CD4-positive, alpha-beta T cell treated with Interleukin-12 subunit alpha and Interleukin-12 subunit beta, for 1 hour (primary cell): ENCODE measurements around the gene BCL2.

Experiments
- DNase-seq: peaks from one replicate; pipeline ENCODE4 v3.0.0-alpha.2; 2020

BCL2 gene

GRCh38 chr18:63135101-63135500 lies 184.5 kb downstream of the BCL2 start:
- no peak for DNase-seq

GRCh38 chr18:63132819-63133200 lies 186.8 kb downstream of the BCL2 start:
- DNase-seq: no peak

GRCh38 chr18:63131959-63132818 lies 187.4 kb downstream of the BCL2 start:
- DNase-seq: no peak

GRCh38 chr18:63131106-63131958 lies 188.2 kb downstream of the BCL2 start:
- DNase-seq: peak; percentile 78

- DNase-seq: no peak
Measured at GRCh38 chr18:63130176-63130575, 189.4 kb downstream of the BCL2 start.

- DNase-seq: no peak
Measured at GRCh38 chr18:63128237-63128974, 191.2 kb downstream of the BCL2 start.

GRCh38 chr18:63126134-63127069 lies 193.2 kb downstream of the BCL2 start:
- DNase-seq: no peak

- DNase-seq: no peak
Measured at GRCh38 chr18:63120620-63121019, 198.9 kb downstream of the BCL2 start.

- peak; percentile 27 for DNase-seq
Measured at GRCh38 chr18:63119647-63120046, 199.9 kb downstream of the BCL2 start.

- no peak for DNase-seq
Measured at GRCh38 chr18:63113899-63114565, 205.5 kb downstream of the BCL2 start.

GRCh38 chr18:63112706-63113105 lies 206.9 kb downstream of the BCL2 start:
- DNase-seq: no peak

GRCh38 chr18:63111671-63112402 lies 207.7 kb downstream of the BCL2 start:
- DNase-seq: no peak

- no peak for DNase-seq
Measured at GRCh38 chr18:63109802-63110201, 209.8 kb downstream of the BCL2 start.

GRCh38 chr18:63109022-63109421 lies 210.5 kb downstream of the BCL2 start:
- DNase-seq: no peak

- no peak for DNase-seq
Measured at GRCh38 chr18:63107931-63108330, 211.6 kb downstream of the BCL2 start.

- DNase-seq: no peak
Measured at GRCh38 chr18:63107171-63107845, 212.3 kb downstream of the BCL2 start.

GRCh38 chr18:63106727-63107126 lies 212.8 kb downstream of the BCL2 start:
- DNase-seq: peak; percentile 5

- no peak for DNase-seq
Measured at GRCh38 chr18:63105636-63106316, 213.8 kb downstream of the BCL2 start.

GRCh38 chr18:63104868-63105267 lies 214.7 kb downstream of the BCL2 start:
- DNase-seq: no peak
